HUDEP-2 (cell line): ENCODE measurements around the gene KIF13A.
"Not testable (repeated sequence)": the region's sequence is repeated elsewhere in the genome, so short reads cannot be mapped to it uniquely, and the experiment has no call there.

Experiments used
- DNase-seq, 76 experiments: peaks; one replicate each; lab custom pipeline; 2025; ENCODE audit not compliant: unreplicated experiment in 76 of 76; lab: John Stamatoyannopoulos, UW

The KIF13A gene

DNA sequence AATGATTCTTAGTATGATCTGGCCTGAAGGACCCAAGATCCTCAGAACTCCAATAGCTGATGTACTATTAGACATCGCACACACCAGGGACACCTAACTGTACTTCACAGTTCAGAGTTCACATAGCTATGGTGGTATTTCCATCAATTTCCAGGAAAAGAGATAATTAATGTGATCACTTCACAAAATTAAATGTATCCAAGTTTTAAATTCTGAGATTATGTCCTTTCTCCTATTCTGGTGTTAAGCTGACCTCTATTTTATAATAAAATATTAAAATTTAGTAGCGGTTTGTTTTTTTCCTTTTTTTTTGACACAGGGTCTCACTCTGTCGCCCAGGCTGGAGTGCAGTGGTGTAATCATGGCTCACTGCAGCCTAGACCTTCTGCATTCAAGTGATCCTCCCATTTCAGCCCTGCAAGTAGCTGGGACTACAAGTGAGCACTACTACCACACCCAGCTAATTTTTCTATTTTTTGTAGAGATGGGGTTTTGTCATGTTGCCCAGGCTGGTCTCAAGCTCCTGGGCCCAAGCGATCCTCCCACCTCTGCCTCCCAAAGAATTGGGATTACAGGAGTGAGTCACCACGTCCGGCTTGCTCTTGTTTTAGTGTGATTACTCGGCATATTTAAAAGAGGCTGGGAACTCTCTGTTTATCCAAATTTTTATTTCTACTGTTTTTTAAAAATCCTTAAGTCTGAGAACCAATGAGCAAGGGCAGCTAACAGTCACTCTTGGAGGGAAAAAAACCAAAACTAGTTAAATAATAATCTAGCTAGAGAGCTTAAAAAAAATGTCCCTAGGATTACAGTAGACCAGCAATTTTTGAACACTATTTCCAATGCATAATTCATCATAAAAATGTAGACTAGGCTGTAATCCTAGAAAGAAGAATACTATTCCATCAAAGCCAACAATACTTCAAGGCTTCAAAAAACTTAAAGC is 16.0 kb downstream of the KIF13A start:
- peak in 61 of 76 experiments; percentile 19 to 83 (median 49) for DNase-seq

DNA sequence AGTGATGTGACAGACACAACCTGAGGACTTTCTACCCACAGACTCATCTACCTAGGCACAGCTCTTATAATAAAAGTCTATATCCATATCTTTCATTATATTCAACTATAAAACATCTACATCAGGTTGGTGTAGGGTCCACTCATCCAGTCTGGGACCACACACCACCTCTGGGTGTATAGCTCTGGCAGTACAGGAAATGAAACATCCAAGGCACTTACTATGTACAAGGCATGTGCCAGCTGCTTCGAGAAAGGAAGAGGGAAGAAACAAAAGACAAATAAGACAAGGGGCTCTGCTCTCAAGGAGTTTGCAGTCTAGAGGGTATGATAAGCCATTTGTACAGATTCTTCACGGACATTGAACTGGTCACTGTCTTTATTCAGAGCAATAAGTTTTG is 18.6 kb downstream of the KIF13A start:
- DNase-seq = no peak

DNA sequence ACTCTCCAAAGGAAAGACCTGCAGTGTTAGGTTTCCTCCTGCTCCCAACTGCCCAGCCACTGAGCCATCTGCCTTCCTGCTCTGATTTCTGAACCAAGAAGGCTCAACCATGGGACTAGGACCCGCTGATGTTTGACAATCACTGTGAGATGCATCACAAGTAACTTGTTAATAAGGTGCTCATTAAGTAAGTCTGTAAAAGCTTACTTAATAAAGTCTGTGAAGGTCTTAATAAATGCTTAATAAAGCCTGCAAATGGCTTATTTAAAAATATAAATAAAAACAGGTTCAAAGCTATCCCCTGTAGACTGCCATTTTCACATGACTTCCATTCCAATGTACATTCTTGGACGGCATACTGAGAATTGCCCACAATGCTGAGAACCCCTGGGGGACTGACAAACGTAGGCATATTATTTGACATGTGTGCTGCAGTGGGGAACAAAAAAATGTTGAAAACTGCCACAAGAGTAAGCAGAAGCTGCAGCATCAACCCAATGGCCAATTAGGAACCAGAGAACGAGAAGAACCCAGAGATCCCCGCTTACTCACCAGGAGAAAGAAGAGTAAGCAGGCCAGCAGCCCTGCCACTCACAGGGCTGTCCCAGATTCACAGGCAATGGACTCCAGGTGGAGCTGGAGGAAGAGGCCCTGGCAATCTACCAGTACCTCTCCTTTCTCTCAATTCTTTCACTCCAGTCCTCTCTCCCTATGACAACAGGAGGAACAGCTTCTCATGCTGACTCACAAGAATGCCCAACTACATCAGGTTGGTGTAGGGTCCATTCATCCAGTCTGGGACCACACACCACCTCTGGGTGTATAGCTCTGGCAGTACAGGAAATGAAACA is 19.5 kb downstream of the KIF13A start:
- no peak for DNase-seq

DNA sequence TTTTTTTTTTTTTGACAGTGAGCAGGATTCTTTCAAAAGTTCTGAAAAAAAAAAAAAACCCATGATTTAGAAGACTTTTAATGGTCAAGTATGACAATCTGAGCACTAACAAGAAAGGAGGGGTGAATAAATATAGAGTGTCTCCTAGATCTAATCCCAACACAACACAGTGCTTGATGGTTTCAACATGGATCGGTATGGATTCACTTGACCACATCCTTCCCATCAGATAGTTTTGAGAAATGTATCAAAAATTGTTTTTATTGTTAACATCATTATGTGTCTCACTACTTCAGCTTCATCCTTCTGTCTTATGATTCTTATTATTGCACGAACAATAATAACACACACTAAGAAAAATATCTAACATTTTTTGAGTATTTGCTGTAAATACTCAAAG is 21.0 kb downstream of the KIF13A start:
- DNase-seq = no peak

DNA sequence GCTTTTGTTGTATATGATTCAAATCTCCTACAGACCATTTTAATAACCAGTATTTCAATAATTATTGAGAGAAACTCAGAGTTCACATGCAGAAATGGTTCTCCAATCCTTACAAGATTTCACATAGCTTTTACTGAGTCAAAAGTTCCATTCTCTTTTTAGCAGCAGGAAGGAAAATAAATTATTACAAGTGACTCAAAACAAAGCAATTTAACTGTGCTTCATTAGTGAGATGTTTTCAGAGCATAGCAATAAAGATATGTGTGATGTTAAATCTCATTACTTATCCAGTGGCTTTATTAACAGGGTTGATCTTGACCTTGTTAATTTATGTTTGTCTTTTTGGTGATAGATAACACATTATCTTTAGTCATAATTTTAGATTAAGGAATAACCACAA is 22.0 kb downstream of the KIF13A start:
- no peak for DNase-seq

DNA sequence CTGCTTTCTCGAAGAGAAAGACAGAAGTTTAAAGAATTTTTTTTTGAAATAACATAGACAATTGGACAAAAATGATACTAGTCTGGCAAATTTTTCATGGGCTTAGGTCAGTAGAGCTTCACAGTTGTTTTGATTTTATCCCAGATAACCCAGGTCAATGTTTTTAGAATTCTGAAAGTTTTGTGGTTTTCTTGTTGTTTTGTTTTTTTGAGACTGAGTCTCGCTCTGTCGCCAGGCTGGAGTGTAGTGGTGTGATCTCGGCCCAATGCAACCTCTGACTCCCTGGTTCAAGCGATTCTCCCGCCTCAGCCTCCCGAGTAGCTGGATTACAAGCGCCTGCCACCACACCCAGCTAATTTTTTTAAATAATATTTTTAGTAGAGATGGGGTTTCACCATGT is 22.8 kb downstream of the KIF13A start:
- DNase-seq = no peak

DNA sequence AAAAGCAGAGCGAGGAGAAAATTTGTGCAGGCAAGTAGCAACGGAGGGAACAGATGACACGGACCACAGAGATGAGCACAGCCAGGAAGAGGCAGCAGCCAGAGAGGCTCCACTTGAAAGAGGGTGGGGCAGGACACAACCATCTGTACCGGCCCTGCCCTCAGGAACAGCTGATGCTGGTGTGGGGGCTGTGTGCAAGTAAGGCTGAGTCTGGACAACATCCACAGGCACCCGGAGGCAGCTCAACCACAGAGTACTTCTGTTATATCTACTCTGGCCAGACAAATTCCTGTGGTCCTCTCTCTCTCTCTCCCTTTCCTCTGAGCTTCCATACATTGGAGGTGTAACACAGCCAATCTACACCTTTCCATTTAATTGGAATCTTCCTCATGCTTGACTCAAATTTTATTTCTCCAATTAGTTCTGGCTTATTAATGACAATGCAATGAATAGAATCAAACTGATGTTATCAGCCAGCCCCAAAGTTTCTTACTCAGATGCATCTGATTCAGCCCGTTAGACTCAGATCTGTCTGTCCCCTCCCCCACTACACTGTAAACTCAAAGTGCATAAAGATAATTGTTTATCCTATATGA is 24.9 kb downstream of the KIF13A start:
- DNase-seq = peak in 75 of 76 experiments; percentile 33 to 100 (median 98)

DNA sequence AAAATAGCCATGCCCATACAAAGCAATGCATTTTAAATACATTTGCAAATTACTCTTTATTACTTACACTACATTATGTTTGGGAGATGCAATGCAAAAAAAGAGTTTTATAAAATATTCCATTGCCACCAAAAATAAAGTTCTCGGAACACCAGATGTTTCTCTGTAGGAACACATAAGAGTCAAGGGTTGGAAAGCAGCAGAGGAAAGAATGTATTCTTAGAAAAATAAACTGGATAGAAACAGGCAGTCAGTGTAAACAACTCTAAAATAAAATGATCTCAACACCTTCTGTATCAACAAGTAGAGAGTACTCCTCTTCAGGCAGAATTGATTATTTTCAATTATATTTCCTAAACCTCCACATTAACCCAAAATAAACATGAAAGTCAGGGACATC is 28.1 kb downstream of the KIF13A start:
- DNase-seq = no peak

DNA sequence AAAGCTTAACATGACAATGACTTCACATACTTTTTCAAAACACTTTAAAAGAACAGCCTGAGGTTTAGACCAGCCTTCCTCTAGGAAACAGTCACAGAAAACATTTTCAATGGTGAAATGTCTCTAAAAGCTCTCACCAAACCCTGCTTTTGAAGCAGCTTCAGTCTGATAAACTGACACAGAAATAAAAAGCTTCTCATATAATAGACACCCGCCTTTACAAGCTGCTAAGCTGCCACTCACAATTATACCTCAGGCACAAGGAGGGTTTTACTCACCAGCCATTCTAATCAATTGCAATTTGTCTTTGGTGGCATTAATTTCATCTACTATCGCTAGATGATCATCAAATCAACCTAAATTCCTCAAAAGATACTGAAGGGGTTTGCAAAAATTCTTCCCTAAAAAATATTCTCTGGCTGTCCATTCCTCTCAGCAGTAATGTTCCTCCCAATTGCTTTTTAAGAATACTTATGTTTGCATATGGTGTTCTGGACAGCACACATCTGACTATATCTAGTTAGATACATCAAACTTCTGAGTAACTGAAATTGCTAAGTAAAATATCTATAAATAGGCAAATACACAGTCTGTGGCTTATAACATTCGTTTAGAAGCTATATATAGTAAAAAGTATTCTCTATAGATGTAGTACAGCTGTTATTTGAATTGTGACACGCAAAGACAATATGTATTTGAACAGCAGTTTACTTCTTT is 29.4 kb downstream of the KIF13A start:
- DNase-seq = no peak

DNA sequence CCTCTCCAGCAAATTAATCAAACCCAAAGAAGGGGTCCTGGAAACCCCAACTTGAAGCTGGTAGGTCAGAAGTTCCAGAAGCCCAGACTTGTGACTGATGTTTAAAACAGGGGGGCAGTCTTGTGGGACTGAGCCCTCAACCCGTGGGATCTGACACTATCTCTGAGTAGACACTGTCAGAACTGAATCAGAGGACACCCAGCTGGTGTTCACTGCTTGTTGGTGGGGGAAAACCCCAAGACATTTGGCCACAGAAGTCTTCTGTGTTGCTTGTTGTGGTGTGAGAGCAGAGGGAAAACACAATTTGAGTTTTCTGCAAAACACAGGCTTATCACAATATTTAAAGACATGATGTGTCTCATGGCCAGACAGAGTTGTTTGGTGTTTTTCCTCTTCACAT is 29.9 kb downstream of the KIF13A start:
- DNase-seq = peak in 55 of 76 experiments; percentile 16 to 74 (median 38)

DNA sequence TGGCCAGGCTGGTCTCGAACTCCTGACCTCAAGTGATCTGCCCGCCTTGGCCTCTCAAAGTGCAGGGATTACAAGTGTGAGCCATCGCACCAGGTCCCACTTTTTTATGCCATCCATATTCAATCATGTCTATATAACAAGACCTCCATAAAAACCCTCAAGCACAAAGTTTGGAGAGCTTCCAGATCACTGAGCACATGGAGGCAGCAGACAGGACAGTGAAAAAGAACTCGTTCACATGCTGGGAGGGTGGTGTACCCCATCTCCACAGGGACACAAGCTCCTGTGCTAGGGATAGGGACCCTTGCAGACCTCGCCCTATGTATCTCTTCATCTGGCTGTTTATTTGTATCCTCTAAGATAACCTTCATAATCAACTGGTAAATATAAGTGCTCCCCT is 30.3 kb downstream of the KIF13A start:
- DNase-seq = peak in 14 of 76 experiments; percentile 18 to 55 (median 32)

DNA sequence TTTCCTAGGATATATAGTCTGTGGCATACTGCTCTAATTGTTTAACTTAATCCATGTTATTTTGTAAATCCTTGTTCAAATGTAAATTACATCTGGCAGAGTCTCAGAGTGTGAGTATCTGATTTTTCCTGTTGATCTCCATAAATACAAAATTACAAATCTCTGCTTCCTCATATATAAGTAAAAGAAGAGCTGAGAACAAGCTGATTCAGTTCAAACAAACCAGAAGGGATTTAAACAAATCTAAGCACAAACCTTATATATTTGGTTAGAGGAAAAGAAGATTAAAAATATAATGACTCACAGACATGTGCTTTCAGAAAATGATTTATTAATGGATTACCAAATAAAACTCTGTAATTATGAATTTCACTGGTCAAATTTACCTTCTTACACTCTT is 37.3 kb downstream of the KIF13A start:
- no peak for DNase-seq

DNA sequence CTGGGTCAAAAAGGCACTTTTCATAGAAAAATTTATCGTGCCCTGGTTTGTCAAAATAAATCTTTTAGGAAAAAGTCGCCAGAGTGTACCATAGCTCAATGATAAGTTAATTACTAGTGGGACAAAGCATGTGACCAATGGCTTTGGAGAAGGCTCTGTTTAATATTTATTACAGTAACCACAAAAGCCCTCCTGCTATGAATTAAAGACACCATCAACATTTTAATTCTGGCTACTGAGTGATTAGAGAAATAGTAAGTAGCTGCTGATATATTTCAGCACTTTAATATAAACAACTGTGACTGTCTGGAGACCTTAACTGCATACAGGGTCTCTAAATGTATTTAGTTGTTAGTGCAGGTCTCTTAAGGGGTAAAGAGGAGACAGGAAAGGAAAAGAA is 38.3 kb downstream of the KIF13A start:
- DNase-seq = no peak

DNA sequence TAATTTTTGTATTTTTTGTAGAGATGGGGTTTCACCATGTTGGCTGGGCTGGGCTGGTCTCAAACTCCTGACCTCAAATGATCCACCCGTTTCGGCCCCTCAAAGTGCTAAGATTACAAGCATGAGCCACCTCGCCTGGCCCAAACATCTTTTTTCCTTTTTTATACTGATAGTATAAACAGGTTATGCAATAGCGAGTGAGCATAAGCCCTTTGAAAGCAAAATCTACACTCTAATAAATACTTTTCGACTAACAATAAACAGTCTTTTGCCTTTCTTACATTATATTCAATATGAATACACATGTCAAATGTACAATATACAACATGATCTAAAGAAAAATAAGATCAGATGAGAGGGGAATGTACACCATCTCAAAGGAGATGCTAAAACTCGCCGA is 38.7 kb downstream of the KIF13A start:
- DNase-seq = no peak

DNA sequence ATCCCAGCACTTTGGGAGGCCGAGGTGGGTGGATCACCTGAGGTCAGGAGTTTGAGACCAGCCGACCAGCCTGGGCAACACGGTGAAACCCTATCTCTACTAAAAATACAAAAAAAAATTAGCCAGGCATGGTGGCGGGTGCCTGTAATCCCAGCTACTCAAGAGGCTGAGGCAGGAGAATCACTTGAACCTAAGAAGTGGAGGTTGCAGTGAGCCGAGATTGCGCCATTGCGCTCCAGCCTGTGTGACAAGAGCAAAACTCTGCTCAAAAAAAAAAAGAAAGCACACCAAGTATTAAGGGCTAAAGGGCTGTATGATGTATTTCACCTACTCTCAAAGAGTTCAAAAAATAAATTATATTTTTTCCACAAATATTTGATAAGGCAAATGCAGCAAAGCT is 39.9 kb downstream of the KIF13A start:
- DNase-seq = not testable (repeated sequence)

DNA sequence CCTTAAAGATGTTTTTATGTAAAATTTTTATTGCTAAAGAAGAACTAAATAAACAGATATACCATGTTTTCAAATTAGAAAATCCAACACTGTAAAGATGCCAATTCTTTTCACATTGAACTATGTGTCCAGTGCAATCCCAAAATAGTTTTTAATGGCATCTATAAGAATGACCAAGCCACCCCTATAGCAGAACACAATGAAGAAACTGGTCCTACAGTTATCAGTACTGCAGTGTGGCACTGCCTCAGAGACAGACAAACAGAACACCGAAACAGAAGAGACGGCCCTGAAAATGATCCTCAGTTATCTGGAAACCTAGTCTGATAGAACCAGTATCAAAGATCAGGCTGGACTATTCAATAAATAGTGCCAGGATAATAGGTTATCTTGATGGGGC is 41.9 kb downstream of the KIF13A start:
- DNase-seq = no peak

DNA sequence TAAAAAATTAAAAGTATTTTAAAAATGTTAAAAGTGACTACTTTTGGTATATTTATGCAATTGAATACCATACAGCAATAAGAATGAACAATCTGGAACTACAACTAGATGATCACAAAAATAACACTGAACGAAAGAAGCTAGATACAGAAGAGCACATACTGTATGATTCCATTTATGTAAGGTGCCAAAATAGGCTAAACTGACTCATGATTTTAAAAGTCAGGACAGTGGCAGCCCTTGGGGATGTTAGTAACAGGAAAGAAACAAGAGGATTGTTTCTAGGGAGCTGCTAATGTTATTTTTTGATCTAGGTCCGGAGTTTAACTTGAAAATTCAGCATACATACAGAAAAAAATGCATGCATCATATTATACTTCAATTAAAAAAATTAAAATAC is 42.3 kb downstream of the KIF13A start:
- DNase-seq = no peak

DNA sequence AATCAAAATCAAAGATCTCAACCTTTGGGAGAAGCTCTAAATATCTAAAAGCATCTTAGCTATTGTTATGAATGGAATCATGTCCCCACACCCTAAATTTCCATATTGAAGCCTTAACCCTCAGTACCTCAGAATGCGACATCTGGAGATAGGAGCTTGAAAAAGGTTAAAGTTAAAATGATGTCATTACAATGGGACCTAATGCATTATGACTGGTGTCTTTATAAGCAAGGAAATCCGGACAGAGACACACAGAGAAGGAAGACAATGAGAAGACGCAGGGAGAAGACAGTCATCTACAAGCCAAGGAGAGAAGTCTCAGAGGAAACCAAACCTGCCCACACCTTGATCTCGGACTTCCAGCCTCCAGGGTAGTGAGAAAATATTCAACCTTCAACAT is 46.1 kb downstream of the KIF13A start:
- DNase-seq = no peak

DNA sequence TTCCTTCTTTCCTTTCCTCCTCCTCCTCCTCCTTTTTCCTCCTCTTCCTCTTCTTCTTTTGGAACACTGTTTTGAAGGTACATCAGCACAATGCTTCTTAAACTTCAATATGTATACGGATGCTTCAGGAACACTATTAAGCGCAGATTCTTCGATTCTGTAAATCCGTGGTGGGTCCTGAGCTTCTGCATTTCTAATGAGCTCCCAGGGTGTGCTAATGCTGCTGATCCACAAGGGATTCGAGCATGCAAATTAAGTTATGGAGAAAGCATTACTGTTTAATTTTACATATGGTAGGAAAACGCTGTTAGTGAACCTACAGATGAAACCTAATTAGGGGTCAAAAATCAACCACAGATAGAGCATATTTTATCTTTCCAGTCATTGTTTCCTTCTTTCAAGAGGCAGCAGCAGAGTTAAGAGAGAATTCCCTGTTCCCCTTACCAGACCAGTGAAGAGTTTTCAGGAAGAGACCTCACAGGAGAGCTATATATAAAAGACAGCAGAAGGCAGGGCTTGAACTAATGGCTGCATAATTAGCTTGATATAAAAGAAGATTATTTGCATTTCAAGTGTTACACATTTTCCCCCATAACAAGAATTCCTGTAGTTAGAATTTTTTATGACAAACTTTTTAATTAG is 47.2 kb downstream of the KIF13A start:
- no peak for DNase-seq

DNA sequence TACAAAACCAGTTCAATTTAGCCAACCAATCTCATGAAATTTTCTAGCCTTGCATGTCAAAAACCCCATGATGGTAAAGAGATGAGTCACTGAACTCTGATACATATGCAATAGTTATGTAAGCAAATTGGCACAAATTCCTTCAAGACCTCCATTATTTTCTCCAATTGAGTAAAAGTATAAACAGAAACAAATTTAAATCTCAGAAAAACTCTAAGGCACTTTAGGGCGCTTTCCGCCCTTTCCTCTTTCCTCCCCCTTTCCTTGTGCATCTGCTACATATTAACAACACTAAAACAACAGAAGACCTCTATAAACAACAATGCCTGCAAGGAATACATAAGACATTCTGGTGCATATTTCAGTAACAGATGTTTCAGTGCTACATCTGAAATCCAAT is 48.5 kb downstream of the KIF13A start:
- no peak for DNase-seq
